IMR-90 (cell line): ENCODE data around the gene KYAT1. TPM values are rescaled to one million over a fixed set of nuclear protein-coding genes. Genes with fewer than 3 reads are reported as not detected.

Experiments used
- ATAC-seq: fragments of 200-7000 bp; cut with Tn5 transposase; 2 replicates; pipeline ENCODE4 v1.9.1; 2020; ENCODE audit warnings: low read depth, mild to moderate bottlenecking, moderate library complexity
- BruUV-seq: library from RNA; stranded (reverse); fragments of 400-500 nt; replicated peaks from 2 replicates; lab custom pipeline; 2021; lab: Mats Ljungman, UMichigan
- CTCF ChIA-PET: fragments of 300-600 bp; formaldehyde crosslinking; extraction: SDS; loops from one replicate; lab custom pipeline; 2021; ENCODE audit warnings: antibody characterized with exemption; lab: Yijun Ruan, JAX
- POLR2A ChIA-PET: fragments of 300-600 bp; sonication (Branson Sonifier 250); formaldehyde crosslinking; loops from one replicate; lab custom pipeline; 2022; ENCODE audit warnings: antibody characterized with exemption; ENCODE audit not compliant: unreplicated experiment; lab: Charles Lee
- DNase-seq: peaks from one replicate; pipeline ENCODE4 v3.0.0; 2013
- H2AFZ ChIP-seq: replicated peaks from 2 replicates; pipeline ENCODE3; 2013; ENCODE audit warnings: low read length, mild to moderate bottlenecking; ENCODE audit not compliant: poor library complexity
- H2AK5ac ChIP-seq: 2 replicates; pipeline ENCODE4 v1.6.1; 2013; ENCODE audit warnings: low read depth, low read length, inconsistent platforms
- H2AK9ac ChIP-seq: replicated peaks from 2 replicates; pipeline ENCODE3; 2013; ENCODE audit warnings: mild to moderate bottlenecking, low read depth, low read length, moderate library complexity; ENCODE audit not compliant: poor library complexity
- H2BK120ac ChIP-seq: 2 replicates; pipeline ENCODE4 v1.6.1; 2013; ENCODE audit warnings: low read depth, low read length, inconsistent platforms
- H2BK15ac ChIP-seq: 3 replicates; pipeline ENCODE4 v1.6.1; 2013; ENCODE audit warnings: low read depth, low read length, inconsistent platforms
- H2BK20ac ChIP-seq: 2 replicates; pipeline ENCODE4 v1.6.1; 2013; ENCODE audit warnings: low read depth, mild to moderate bottlenecking, inconsistent platforms, low read length, moderate library complexity
- H2BK5ac ChIP-seq: 2 replicates; pipeline ENCODE4 v1.6.1; 2013; ENCODE audit warnings: mild to moderate bottlenecking, low read depth, low read length, inconsistent platforms; ENCODE audit not compliant: poor library complexity, severe bottlenecking
- H3K14ac ChIP-seq: replicated peaks from 2 replicates; pipeline ENCODE4 v1.6.1; 2013; ENCODE audit warnings: low read depth, low read length, inconsistent platforms
- H3K18ac ChIP-seq: 2 replicates; pipeline ENCODE4 v1.6.1; 2013; ENCODE audit warnings: low read depth, low read length, control low read depth
- H3K23ac ChIP-seq: 2 replicates; pipeline ENCODE4 v1.6.1; 2013; ENCODE audit warnings: low read depth, low read length, inconsistent platforms
- H3K27ac ChIP-seq: 2 replicates; pipeline ENCODE4 v1.5.1; 2013; ENCODE audit warnings: mild to moderate bottlenecking, control low read depth, low read length; ENCODE audit not compliant: insufficient read depth
- H3K27me3 ChIP-seq: 2 replicates; pipeline ENCODE4 v1.6.1; 2013; ENCODE audit warnings: low read length; ENCODE audit not compliant: control insufficient read depth, insufficient read depth
- H3K36me3 ChIP-seq: 2 replicates; pipeline ENCODE4 v1.6.1; 2013; ENCODE audit warnings: low read length, mixed read lengths; ENCODE audit not compliant: control insufficient read depth, insufficient read depth
- H3K4ac ChIP-seq: 2 replicates; pipeline ENCODE4 v1.6.1; 2013; ENCODE audit warnings: low read depth, low read length, inconsistent platforms
- H3K4me1 ChIP-seq: 2 replicates; pipeline ENCODE4 v1.6.1; 2013; ENCODE audit warnings: low read length, mixed read lengths; ENCODE audit not compliant: control insufficient read depth, insufficient read depth
- H3K4me2 ChIP-seq: 2 replicates; pipeline ENCODE4 v1.6.1; 2013; ENCODE audit warnings: low read depth, mild to moderate bottlenecking, control low read depth, low read length, moderate library complexity
- H3K4me3 ChIP-seq: 2 replicates; pipeline ENCODE4 v1.5.1; 2013; ENCODE audit warnings: low read depth, mild to moderate bottlenecking, control low read depth, low read length, moderate library complexity; ENCODE audit not compliant: insufficient read depth
- H3K56ac ChIP-seq: 2 replicates; pipeline ENCODE4 v1.6.1; 2013; ENCODE audit warnings: low read length, inconsistent platforms; ENCODE audit not compliant: insufficient read depth; ENCODE audit errors: extremely low read depth
- H3K79me1 ChIP-seq, 2 experiments: 2 replicates each; pipeline ENCODE4 v1.6.1; 2013; ENCODE audit warnings: low read length in 2 of 2, inconsistent platforms in 1 of 2, low read depth in 1 of 2
- H3K9ac ChIP-seq: 2 replicates; pipeline ENCODE4 v1.6.1; 2013; ENCODE audit warnings: low read depth, low read length, control low read depth
- H3K9me1 ChIP-seq: 2 replicates; pipeline ENCODE4 v1.6.1; 2013; ENCODE audit warnings: low read length, inconsistent platforms; ENCODE audit not compliant: insufficient read depth
- H3K9me3 ChIP-seq: 2 replicates; pipeline ENCODE4 v1.6.1; 2013; ENCODE audit warnings: low read length; ENCODE audit not compliant: control insufficient read depth, insufficient read depth
- H4K20me1 ChIP-seq: 2 replicates; pipeline ENCODE4 v1.6.1; 2013; ENCODE audit warnings: low read length, inconsistent platforms; ENCODE audit not compliant: insufficient read depth
- H4K5ac ChIP-seq: 2 replicates; pipeline ENCODE4 v1.6.1; 2013; ENCODE audit warnings: mild to moderate bottlenecking, low read depth, low read length, control low read depth
- H4K8ac ChIP-seq, 2 experiments: 2 replicates each; pipeline ENCODE4 v1.6.1; 2013; ENCODE audit warnings: low read depth in 2 of 2, low read length in 2 of 2, control low read depth in 1 of 2, inconsistent platforms in 1 of 2
- H4K91ac ChIP-seq: 2 replicates; pipeline ENCODE4 v1.6.1; 2013; ENCODE audit warnings: low read depth, low read length, inconsistent platforms; ENCODE audit not compliant: insufficient read depth
- CEBPB ChIP-seq: IDR thresholded peaks from 2 replicates; pipeline ENCODE4 v1.6.1; 2012; ENCODE audit warnings: low read depth, low read length, improper control_type of control experiment
- MAFK ChIP-seq: IDR thresholded peaks from 2 replicates; pipeline ENCODE4 v1.6.1; 2012; ENCODE audit warnings: low read depth, low read length, improper control_type of control experiment
- MAZ ChIP-seq: IDR thresholded peaks from 2 replicates; pipeline ENCODE4 v1.6.1; 2012; ENCODE audit warnings: low read depth, mild to moderate bottlenecking, low read length, improper control_type of control experiment, moderate library complexity, borderline replicate concordance
- MXI1 ChIP-seq: IDR thresholded peaks from 2 replicates; pipeline ENCODE4 v1.6.1; 2012; ENCODE audit warnings: low read depth, mild to moderate bottlenecking, low read length, moderate library complexity, borderline replicate concordance
- NFE2L2 ChIP-seq: fragments of 150-350 bp; IDR thresholded peaks from 2 replicates; pipeline ENCODE4 v1.6.1; 2016; ENCODE audit warnings: low read depth, mild to moderate bottlenecking, low read length
- SMC3 ChIP-seq: fragments of 150-350 bp; IDR thresholded peaks from 2 replicates; pipeline ENCODE4 v1.6.1; 2016; ENCODE audit warnings: low read depth, mild to moderate bottlenecking, antibody characterized with exemption, low read length, moderate library complexity
- WGBS, 2 experiments: methylation state at CpG; one replicate each; pipeline versions ENCODE4 v1.1.5 to v1.1.7; 2013; ENCODE audit warnings: missing lambda C conversion rate in 2 of 2; ENCODE audit not compliant: insufficient read length in 1 of 2; ENCODE audit errors: extremely low coverage in 2 of 2; 5-methylcytosine and 5-hydroxymethylcytosine counted together
- dilution Hi-C: fragments of 300-500 bp; cut with HindIII; formaldehyde crosslinking; loops from one replicate; pipeline ENCODE4 v1.14.3; 2018; ENCODE audit warnings: low sequenced_read_pairs; ENCODE audit not compliant: unreplicated experiment
- in situ Hi-C: fragments of 300-500 bp; cut with MboI; formaldehyde crosslinking; loops from 3 replicates; pipeline ENCODE4 v1.14.3; 2019; ENCODE audit warnings: low sequenced_read_pairs, inconsistent platforms, mixed read lengths
- intact Hi-C: fragments of 100-400 bp; cut with micrococcal nuclease; formaldehyde crosslinking; loops from 2 replicates; pipeline ENCODE4 v1.10.0; 2022
- polyA plus RNA-seq, 3 experiments: library from polyadenylated mRNA; depleted of rRNA; stranded (reverse); fragments of >200 nt; gene quantifications; 2 replicates each; pipeline ENCODE4 v1.2.3, GENCODE V29; 2012; ENCODE audit warnings: low replicate concordance in 1 of 3
- total RNA-seq: library from RNA; depleted of rRNA; stranded (reverse); fragments of >200 nt; gene quantifications from 2 replicates; pipeline ENCODE4 v1.2.3, GENCODE V29; 2012
- TF ChIP-seq, protein P1 (sequence below): fragments of 150-350 bp; IDR thresholded peaks from 2 replicates; pipeline ENCODE4 v1.6.1; 2016; ENCODE audit warnings: low read depth, mild to moderate bottlenecking, low read length, moderate library complexity, borderline replicate concordance

The KYAT1 gene
- total and polyA plus RNA-seq, 2 of the 4 experiments (the other 2 are of a cell fraction): 6.8 to 9.5 TPM

DNA sequence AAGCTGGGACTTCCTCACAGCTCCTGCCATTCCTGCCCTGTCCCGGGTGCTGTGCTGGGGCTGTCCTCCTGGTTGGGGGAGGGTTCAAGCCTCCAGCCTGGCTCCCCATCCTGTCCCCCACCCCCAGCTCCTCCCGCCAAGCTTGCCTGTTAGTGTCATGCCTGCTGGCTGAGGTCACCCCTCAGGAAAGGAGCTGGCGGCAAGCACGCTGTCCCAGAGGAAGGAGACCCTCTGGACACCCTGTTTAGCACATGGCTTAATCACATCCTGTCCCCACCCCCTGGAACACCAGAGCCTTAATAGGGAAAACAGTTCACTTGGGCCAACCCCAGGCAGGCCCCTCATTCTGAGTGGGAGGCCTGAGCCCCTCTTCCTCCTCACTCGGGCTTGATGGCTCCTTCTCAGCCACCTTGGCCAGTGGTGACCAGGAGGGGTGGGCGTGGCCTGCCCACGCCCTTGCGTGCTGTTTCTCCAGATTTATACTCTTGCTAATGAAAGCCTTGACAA is 29.8 kb upstream of the KYAT1 start:
- Histone ChIP-seq H3K9ac (peak overlapping the region; percentile 36), H2BK20ac (peak overlapping the region; percentile 98), H3K4me2 (peak overlapping the region; percentile 16; the same call in 1 of the 2 replicates), H3K79me1 (peaks cover 35 to 96% of the 10 kb centered on the region in 2 experiments; a peak in 3 of 4 replicates), H3K9me1 (peaks cover 34% of the 10 kb centered on the region), H3K4me3 (no peak overlapping the region), H4K91ac (peak overlapping the region; percentile 99), H3K18ac (peak overlapping the region; percentile 89), H4K8ac (peak overlapping the region; percentile 90 to 94), H2BK5ac (peak overlapping the region; percentile 99), H4K20me1 (no peaks in the 10 kb centered on the region; the same call in none of the 2 replicates), H3K27me3 (no peaks in the 10 kb centered on the region), H3K36me3 (peaks cover 44% of the 10 kb centered on the region), H3K9me3 (no peaks in the 10 kb centered on the region), H2AFZ (peak overlapping the region; percentile 81), H3K4ac (peak overlapping the region; percentile 99), H2BK15ac (peak overlapping the region; percentile 90), H3K27ac (peak overlapping the region; percentile 88), H3K4me1 (peaks cover 29% of the 10 kb centered on the region), H2BK120ac (peak overlapping the region; percentile 99), H2AK5ac (peak overlapping the region; percentile 100), H3K23ac (peak overlapping the region; percentile 97), H2AK9ac (peak overlapping the region; percentile 99), H3K56ac (peak overlapping the region; percentile 96), H4K5ac (peak overlapping the region; percentile 89), H3K14ac (peak overlapping the region; percentile 96)
- POLR2A ChIA-PET: no interaction called here
- in situ Hi-C loops: no loop called here
- dilution Hi-C loops: no loop called here
- DNase-seq (peak; percentile 77), ATAC-seq (peak; percentile 79)
- CTCF ChIA-PET: no interaction called here
- intact Hi-C loops: no loop called here
- no peak for TF ChIP-seq NFE2L2
- TF ChIP-seq, protein P1, sequence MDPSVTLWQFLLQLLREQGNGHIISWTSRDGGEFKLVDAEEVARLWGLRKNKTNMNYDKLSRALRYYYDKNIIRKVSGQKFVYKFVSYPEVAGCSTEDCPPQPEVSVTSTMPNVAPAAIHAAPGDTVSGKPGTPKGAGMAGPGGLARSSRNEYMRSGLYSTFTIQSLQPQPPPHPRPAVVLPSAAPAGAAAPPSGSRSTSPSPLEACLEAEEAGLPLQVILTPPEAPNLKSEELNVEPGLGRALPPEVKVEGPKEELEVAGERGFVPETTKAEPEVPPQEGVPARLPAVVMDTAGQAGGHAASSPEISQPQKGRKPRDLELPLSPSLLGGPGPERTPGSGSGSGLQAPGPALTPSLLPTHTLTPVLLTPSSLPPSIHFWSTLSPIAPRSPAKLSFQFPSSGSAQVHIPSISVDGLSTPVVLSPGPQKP: no peak
- peak; percentile 80; the same call in 1 of the 2 replicates for TF ChIP-seq MXI1
- TF ChIP-seq MAZ: peak; percentile 56; the same call in 1 of the 2 replicates
- TF ChIP-seq SMC3: no peak
- no peak for TF ChIP-seq MAFK
- no peak for TF ChIP-seq CEBPB
- WGBS, 2 experiments: no CpG with 5 or more reads among the region's 8 CpGs
- BruUV-seq: no TSS peak
